Esophagus squamous epithelium (tissue), 5 donors: ENCODE results near the gene SCO1. TPM values are rescaled to one million over a fixed set of nuclear protein-coding genes. Genes with fewer than 3 reads are reported as not detected.
"Not testable (repeated sequence)": the region's sequence is repeated elsewhere in the genome, so short reads cannot be mapped to it uniquely, and the experiment has no call there.

ENCODE experiments used
- DNase-seq: peaks from one replicate; lab custom pipeline; 2025; lab: John Stamatoyannopoulos, UW
- H3K27ac ChIP-seq, 4 donors: fragments of 200-600 bp; sonication (generic); one replicate each; pipeline ENCODE4 v1.5.1; 2016 to 2019; ENCODE audit warnings: mild to moderate bottlenecking in 1 of 4
- H3K27me3 ChIP-seq, 4 donors: fragments of 200-600 bp; sonication (generic); 1 replicate in 3 of 4; 2 replicates in 1 of 4; pipeline versions ENCODE4 v1.5.1 to v1.6.0; 2017 to 2021; ENCODE audit warnings: antibody characterized with exemption in 1 of 4
- H3K36me3 ChIP-seq, 3 donors: fragments of 200-600 bp; sonication (generic); one replicate each; pipeline ENCODE4 v1.5.1; 2016 to 2019
- H3K4me1 ChIP-seq, 3 donors: fragments of 200-600 bp; sonication (generic); one replicate each; pipeline ENCODE4 v1.5.1; 2017 to 2019
- H3K4me3 ChIP-seq, 4 donors: fragments of 200-600 bp; sonication (generic); 1 replicate in 3 of 4; 2 replicates in 1 of 4; pipeline ENCODE4 v1.5.1; 2016 to 2019; ENCODE audit warnings: mild to moderate bottlenecking in 2 of 4, moderate library complexity in 1 of 4
- H3K9me3 ChIP-seq, 3 donors: fragments of 200-600 bp; sonication (generic); one replicate each; pipeline ENCODE4 v1.5.1; 2016 to 2019
- POLR2A ChIP-seq, 4 donors: fragments of 450-650 bp; IDR thresholded peaks; one replicate each; pipeline ENCODE4 v1.6.1; 2017; ENCODE audit warnings: antibody characterized with exemption in 4 of 4, mild to moderate bottlenecking in 4 of 4, moderate library complexity in 3 of 4
- WGBS, 2 donors: methylation state at CpG; one replicate each; pipeline ENCODE4 v1.1.5; 2018; 5-methylcytosine and 5-hydroxymethylcytosine counted together
- intact Hi-C: fragments of 100-400 bp; cut with DNase I; formaldehyde crosslinking; loops from one replicate; pipeline ENCODE4 v1.15.0; 2022
- total RNA-seq, 4 donors: library from RNA; depleted of rRNA; stranded (reverse); fragments of >200 nt; gene quantifications; one replicate each; pipeline ENCODE4 v1.1.0, GENCODE V29; 2016
- TF ChIP-seq, protein P1 (sequence below), 6 experiments: fragments of 450-650 bp in 4 of 6; fragments of 200-600 bp in 2 of 6; sonication (generic) in 2 of 6; IDR thresholded peaks; one replicate each; pipeline ENCODE4 v1.5.1; 2016 to 2019; ENCODE audit warnings: antibody characterized with exemption in 6 of 6, mild to moderate bottlenecking in 4 of 6, moderate library complexity in 4 of 6
- donor health status: DM: yes; HTN: yes; CAD: no.

The SCO1 gene
- total RNA-seq, 4 donors from 2014 or later = 15.4 to 25.6 (median 20.3) TPM

DNA sequence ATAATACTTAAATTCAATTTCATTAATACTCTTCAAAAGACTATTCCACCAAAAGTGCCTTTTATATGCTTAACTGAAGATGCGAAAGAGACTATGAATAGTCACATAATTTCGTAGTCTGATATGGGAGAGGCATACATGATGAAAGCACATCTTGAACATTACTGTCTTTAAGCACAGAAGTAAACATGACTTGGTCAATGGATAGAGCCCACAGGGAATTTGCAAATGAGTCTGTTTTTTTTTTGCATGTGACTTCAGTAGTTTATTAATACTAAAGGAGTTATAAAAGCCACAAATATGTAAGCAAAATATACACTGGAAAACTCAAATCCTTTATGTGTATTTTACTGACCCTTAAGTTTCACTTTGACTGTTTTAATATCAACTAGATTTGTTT is 16.0 kb upstream of the SCO1 start:
- intact Hi-C loops = loop anchor here (5.0 kb wide), 1 partner anchor 584 kb away; no protein-coding TSS in a partner anchor
- 90 to 94% methylated on average over 2 of the region's 2 CpGs for WGBS, 2 donors
- TF ChIP-seq, protein P1, sequence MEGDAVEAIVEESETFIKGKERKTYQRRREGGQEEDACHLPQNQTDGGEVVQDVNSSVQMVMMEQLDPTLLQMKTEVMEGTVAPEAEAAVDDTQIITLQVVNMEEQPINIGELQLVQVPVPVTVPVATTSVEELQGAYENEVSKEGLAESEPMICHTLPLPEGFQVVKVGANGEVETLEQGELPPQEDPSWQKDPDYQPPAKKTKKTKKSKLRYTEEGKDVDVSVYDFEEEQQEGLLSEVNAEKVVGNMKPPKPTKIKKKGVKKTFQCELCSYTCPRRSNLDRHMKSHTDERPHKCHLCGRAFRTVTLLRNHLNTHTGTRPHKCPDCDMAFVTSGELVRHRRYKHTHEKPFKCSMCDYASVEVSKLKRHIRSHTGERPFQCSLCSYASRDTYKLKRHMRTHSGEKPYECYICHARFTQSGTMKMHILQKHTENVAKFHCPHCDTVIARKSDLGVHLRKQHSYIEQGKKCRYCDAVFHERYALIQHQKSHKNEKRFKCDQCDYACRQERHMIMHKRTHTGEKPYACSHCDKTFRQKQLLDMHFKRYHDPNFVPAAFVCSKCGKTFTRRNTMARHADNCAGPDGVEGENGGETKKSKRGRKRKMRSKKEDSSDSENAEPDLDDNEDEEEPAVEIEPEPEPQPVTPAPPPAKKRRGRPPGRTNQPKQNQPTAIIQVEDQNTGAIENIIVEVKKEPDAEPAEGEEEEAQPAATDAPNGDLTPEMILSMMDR (IDR thresholded peaks at IDR 0.05) = no peak
- no peak for TF ChIP-seq POLR2A (IDR thresholded peaks at IDR 0.05)
- Histone ChIP-seq H3K4me1 (no peaks in the 10 kb centered on the region), H3K4me3 (no peak overlapping the region), H3K27me3 (no peaks in the 10 kb centered on the region), H3K27ac (no peak overlapping the region), H3K9me3 (no peaks in the 10 kb centered on the region), H3K36me3 (peaks cover 7 to 72% (median 18%) of the 10 kb centered on the region in 3 donors)
- no peak for DNase-seq

DNA sequence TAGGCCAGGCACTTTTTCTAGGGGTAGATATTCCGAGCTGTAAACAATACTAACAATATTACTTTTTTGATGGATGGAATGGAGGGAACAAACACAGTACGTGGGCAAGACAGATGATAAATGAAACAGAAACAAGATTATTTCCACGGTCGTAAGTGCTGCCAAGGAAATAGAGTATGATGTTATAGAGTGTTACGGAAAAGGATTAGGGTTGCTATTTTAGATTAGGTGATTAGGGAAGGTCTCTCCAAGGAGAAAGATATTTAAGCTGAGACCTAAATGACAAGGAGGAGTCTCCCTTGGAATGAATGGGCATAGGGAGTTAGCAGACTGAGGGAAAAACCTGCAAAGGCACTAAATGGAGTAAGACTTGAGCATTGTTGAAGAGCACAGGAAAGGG is 8.4 kb upstream of the SCO1 start:
- H3K27ac ChIP-seq = no peak overlapping the region
- H3K4me3 ChIP-seq = no peak overlapping the region
- WGBS, 2 donors = 77 to 79% methylated on average over 5 of the region's 5 CpGs
- H3K4me1 ChIP-seq = peaks cover 0 to 6% (median 0%) of the 10 kb centered on the region in 3 donors
- H3K9me3 ChIP-seq = no peaks in the 10 kb centered on the region
- intact Hi-C loops = no loop called here
- no peak for DNase-seq
- H3K27me3 ChIP-seq = no peaks in the 10 kb centered on the region
- TF ChIP-seq, protein P1 (IDR thresholded peaks at IDR 0.05) = no peak
- no peak for TF ChIP-seq POLR2A (IDR thresholded peaks at IDR 0.05)
- peaks cover 0 to 61% (median 5%) of the 10 kb centered on the region in 3 donors for H3K36me3 ChIP-seq

DNA sequence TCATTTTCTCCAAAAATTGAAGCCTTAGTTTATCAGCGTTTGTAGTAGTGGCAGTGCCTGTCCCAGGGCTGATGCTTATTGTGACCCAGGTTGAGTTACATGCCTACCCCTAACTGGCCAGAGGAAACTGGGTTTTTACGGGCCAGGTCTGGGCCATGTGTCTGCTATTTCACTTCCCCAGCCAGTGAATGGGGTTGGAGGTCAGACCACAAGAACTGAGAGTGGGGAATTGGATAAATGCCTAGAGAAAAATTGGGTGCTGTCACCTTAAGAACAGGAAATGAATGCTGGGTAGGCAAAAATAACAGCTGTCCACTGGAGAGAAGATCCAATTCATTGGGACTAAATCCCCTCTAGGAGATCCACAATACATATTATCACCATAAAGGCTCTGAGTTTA is 5.2 kb upstream of the SCO1 start:
- intact Hi-C loops = no loop called here

DNA sequence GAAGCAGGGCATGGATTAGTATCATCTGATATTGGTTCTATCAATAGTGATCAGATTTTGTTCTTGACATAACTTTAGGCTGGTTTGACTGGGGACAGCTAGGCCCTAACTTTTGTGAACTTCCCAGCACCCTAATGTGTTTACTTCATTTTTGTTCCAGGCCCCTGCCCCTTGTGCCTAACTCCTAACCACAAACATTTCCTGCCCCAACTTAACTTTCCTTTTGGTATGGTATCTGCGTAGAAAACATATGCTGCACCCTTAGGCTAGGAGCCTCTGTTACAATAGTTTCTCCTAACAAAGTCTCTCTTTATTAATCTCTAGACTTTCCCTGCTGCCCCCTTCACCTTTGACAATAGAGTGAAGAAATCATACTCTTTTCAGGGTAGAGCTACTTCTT is 2.5 kb upstream of the SCO1 start:
- Histone ChIP-seq H3K36me3 (peaks cover 0 to 8% (median 0%) of the 10 kb centered on the region in 3 donors), H3K27ac (no peak overlapping the region), H3K4me1 (peaks cover 0 to 50% (median 19%) of the 10 kb centered on the region in 3 donors), H3K27me3 (no peaks in the 10 kb centered on the region), H3K4me3 (no peak overlapping the region), H3K9me3 (no peaks in the 10 kb centered on the region)
- 79 to 84% methylated on average over 1 of the region's 1 CpG for WGBS, 2 donors
- intact Hi-C loops = no loop called here
- no peak for TF ChIP-seq POLR2A (IDR thresholded peaks at IDR 0.05)
- TF ChIP-seq, protein P1 (IDR thresholded peaks at IDR 0.05) = no peak
- DNase-seq = no peak

More for the DNA sequence above, 5.2 kb upstream of the SCO1 start:
- no peaks in the 10 kb centered on the region for H3K27me3 ChIP-seq
- no peak overlapping the region for H3K27ac ChIP-seq
- peaks cover 0 to 30% (median under 1%) of the 10 kb centered on the region in 3 donors for H3K36me3 ChIP-seq
- peaks cover 0 to 29% (median 7%) of the 10 kb centered on the region in 3 donors for H3K4me1 ChIP-seq
- DNase-seq = no peak
- 66 to 68% methylated on average over 2 of the region's 2 CpGs for WGBS, 2 donors
- H3K9me3 ChIP-seq = no peaks in the 10 kb centered on the region
- TF ChIP-seq, protein P1 (IDR thresholded peaks at IDR 0.05) = no peak
- TF ChIP-seq POLR2A (IDR thresholded peaks at IDR 0.05) = no peak
- no peak overlapping the region for H3K4me3 ChIP-seq

DNA sequence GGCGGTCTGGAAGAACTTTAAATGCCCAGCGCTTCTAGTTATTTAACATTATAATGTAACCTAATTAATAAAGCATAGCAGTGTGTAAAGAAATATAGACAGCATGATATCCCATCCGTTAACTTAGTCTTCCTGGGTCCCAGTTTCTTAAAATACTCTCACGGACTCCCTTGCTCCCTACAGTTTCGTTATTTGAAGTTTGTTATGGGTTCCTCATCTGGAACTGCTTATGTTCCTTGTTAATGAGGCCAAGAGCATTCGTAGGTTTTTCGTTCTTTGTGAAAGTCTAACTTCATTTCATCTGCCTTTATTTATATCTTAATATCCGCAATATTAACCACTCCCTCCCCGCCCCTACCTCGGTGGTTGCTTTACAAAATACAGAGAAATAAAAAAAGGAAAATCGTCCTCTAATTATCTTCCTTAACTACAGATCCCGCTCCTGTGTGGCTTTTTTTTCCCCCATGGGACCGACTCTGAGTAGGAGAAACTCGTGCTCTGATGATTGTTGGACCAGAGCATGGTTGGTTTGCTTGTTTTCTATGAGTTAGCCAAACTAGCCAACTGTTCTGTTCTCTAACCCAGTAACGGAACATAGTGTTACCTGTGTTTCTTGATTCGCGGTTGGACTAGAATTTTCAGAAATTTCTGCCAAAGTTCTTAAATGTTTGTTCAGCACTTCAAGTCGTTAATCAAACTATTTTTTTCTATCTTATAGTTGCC is 924 bp upstream of the SCO1 start:
- H3K36me3 ChIP-seq = peaks cover 0 to 21% (median 0%) of the 10 kb centered on the region in 3 donors
- H3K27ac ChIP-seq = peak overlapping the region; percentile 94 to 98 (median 96)
- no peaks in the 10 kb centered on the region for H3K27me3 ChIP-seq
- peaks cover 0 to 50% (median 19%) of the 10 kb centered on the region in 3 donors for H3K4me1 ChIP-seq
- intact Hi-C loops = no loop called here
- 3 to 5% methylated on average over 18 of the region's 18 CpGs for WGBS, 2 donors
- TF ChIP-seq, protein P1 (IDR thresholded peaks at IDR 0.05) = no peak
- no peak for TF ChIP-seq POLR2A (IDR thresholded peaks at IDR 0.05)
- no peak for DNase-seq
- no peaks in the 10 kb centered on the region for H3K9me3 ChIP-seq
- H3K4me3 ChIP-seq = peak overlapping the region; percentile 83 to 97 (median 93)

DNA sequence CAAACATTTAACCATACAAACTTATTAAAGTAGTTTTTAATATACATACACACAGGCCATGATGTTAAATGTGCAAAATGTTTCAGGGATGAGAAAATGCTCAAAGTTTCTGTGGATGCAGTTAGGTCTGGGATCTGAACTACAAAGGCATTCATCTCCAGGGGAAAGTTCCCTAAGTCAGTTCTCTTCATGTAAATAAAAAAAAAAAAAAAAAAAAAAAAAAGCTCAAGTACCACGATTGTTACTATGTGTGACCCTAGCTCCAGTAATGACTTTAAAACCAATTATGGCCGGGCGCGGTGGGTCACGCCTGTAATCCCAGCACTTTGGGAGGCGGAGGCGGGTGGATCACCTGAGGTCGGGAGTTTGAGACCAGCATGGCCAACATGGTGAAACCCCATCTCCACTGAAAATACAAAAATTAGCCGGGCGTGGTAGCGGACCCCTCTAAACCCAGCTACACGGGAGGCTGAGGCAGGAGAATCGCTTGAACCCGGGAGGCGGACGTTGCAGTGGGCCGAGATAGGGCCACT is 1.4 kb downstream of the SCO1 start:
- H3K27me3 ChIP-seq, H3K9me3 ChIP-seq, H3K27ac ChIP-seq, DNase-seq, intact Hi-C loops: not testable (repeated sequence)
- 80 to 85% methylated on average over 14 to 15 of the region's 17 CpGs for WGBS, 2 donors
- H3K4me3 ChIP-seq = peak overlapping the region in 3 of 4 donors; percentile 91 to 97 (median 95)
- H3K4me1 ChIP-seq = peaks cover 0 to 43% (median 19%) of the 10 kb centered on the region in 3 donors
- peaks cover 7 to 44% (median 10%) of the 10 kb centered on the region in 3 donors for H3K36me3 ChIP-seq
